Stomach (tissue), 9 donors: Measurements from ENCODE around the gene MTRFR. TPM values are rescaled to one million over a fixed set of nuclear protein-coding genes. Genes with fewer than 3 reads are reported as not detected.

Experiments
- DNase-seq, 2 donors: peaks; one replicate each; pipeline versions ENCODE4 v3.0.0 to v3.0.0-alpha.2; 2013 to 2019
- H3K27ac ChIP-seq, 5 donors: fragments of 200-600 bp in 4 of 5; sonication (generic) in 4 of 5; one replicate each; pipeline ENCODE4 v1.5.1; 2013 to 2019; ENCODE audit warnings: mild to moderate bottlenecking in 1 of 5, moderate library complexity in 1 of 5
- H3K27me3 ChIP-seq, 3 donors: fragments of 200-600 bp; sonication (generic); one replicate each; pipeline ENCODE4 v1.5.1; 2017 to 2019; ENCODE audit warnings: mixed run types in 1 of 3
- H3K36me3 ChIP-seq, 4 donors: fragments of 200-600 bp; sonication (generic); 1 replicate in 3 of 4; 2 replicates in 1 of 4; pipeline ENCODE4 v1.5.1; 2016 to 2019
- H3K4me1 ChIP-seq, 4 donors: fragments of 200-600 bp; sonication (generic); one replicate each; pipeline ENCODE4 v1.5.1; 2016 to 2019
- H3K4me3 ChIP-seq, 4 donors: fragments of 200-600 bp; sonication (generic) in 3 of 4; one replicate each; pipeline ENCODE4 v1.5.1; 2016 to 2019; ENCODE audit warnings: mild to moderate bottlenecking in 1 of 4
- H3K9me3 ChIP-seq, 4 donors: fragments of 200-600 bp; sonication (generic); one replicate each; pipeline ENCODE4 v1.5.1; 2016 to 2019
- CTCF ChIP-seq, 7 experiments: fragments of 450-650 bp in 4 of 7; fragments of 200-600 bp in 3 of 7; sonication (generic) in 3 of 7; IDR thresholded peaks; one replicate each; pipeline ENCODE4 v1.5.1; 2016 to 2019; ENCODE audit warnings: antibody characterized with exemption in 7 of 7, control low read depth in 2 of 7, mild to moderate bottlenecking in 1 of 7
- EP300 ChIP-seq: sonication (generic); formaldehyde crosslinking; IDR thresholded peaks from one replicate; pipeline ENCODE4 v1.6.1; 2017; ENCODE audit warnings: antibody characterized with exemption
- POLR2A ChIP-seq, 4 donors: fragments of 450-650 bp; IDR thresholded peaks; one replicate each; pipeline ENCODE4 v1.6.1; 2016; ENCODE audit warnings: antibody characterized with exemption in 4 of 4, control low read depth in 2 of 4, mild to moderate bottlenecking in 1 of 4, moderate library complexity in 1 of 4
- POLR2AphosphoS5 ChIP-seq, 3 donors: sonication (generic); formaldehyde crosslinking; IDR thresholded peaks; one replicate each; pipeline ENCODE4 v1.6.1; 2016; ENCODE audit warnings: antibody characterized with exemption in 3 of 3
- WGBS, 5 donors: extraction: QIAGEN DNeasy Blood & Tissue Kit in 3 of 5; methylation state at CpG; one replicate each; pipeline versions ENCODE4 v1.1.5 to v1.1.7; 2013 to 2018; 5-methylcytosine and 5-hydroxymethylcytosine counted together
- intact Hi-C: fragments of 100-400 bp; cut with DNase I; formaldehyde crosslinking; loops from one replicate; pipeline ENCODE4 v1.15.1; 2023; ENCODE audit warnings: low total_unique reads
- polyA plus RNA-seq, 3 donors: library from polyadenylated mRNA; stranded (reverse); fragments of 200-250 nt; gene quantifications; one replicate each; pipeline ENCODE4 v1.2.3, GENCODE V29; 2013
- total RNA-seq, 5 donors: library from RNA; depleted of rRNA; stranded (reverse); fragments of >200 nt; gene quantifications; one replicate each; pipeline versions ENCODE4 v1.1.0 to v1.2.3, GENCODE V29; 2014 to 2016
- donor health status: healthy with polysubstance abuse.
- donor health status: Bipolar disorder and iron deficiency.
- donor health status: healthy.

MTRFR gene
- total and polyA plus RNA-seq, 8 donors, result 3.1 to 20.0 (median 9.7) TPM; not detected in 1

GRCh38 chr12:123265851-123266678, 32.8 kb downstream of the MTRFR start:
- Histone ChIP-seq H3K9me3 (no peaks in the 10 kb centered on the region), H3K27me3 (no peaks in the 10 kb centered on the region), H3K36me3 (peaks cover 44 to 67% (median 62%) of the 10 kb centered on the region in 4 donors), H3K4me1 (peaks cover 27 to 42% (median 33%) of the 10 kb centered on the region in 4 donors), H3K4me3 (no peak overlapping the region), H3K27ac (no peak overlapping the region)
- intact Hi-C loops, result no loop called here
- DNase-seq, result no peak
- TF ChIP-seq POLR2AphosphoS5 (IDR thresholded peaks at IDR 0.05) (no peak), POLR2A (IDR thresholded peaks at IDR 0.05) (no peak), CTCF (IDR thresholded peaks at IDR 0.05) (no peak), EP300 (no peak)
- 80 to 87% (median 86%) methylated on average over 21 to 35 of the region's 35 CpGs for WGBS, 5 donors

- no peak for DNase-seq
- intact Hi-C loops, result no loop called here
- WGBS, 5 donors, result 83 to 89% (median 85%) methylated on average over 16 to 19 of the region's 19 CpGs
- Histone ChIP-seq H3K9me3 (no peaks in the 10 kb centered on the region), H3K36me3 (peaks cover 38 to 60% (median 55%) of the 10 kb centered on the region in 4 donors), H3K4me1 (peaks cover 27 to 42% (median 33%) of the 10 kb centered on the region in 4 donors), H3K4me3 (no peak overlapping the region), H3K27ac (no peak overlapping the region), H3K27me3 (no peaks in the 10 kb centered on the region)
- TF ChIP-seq CTCF (IDR thresholded peaks at IDR 0.05), result no peak
- no peak for TF ChIP-seq POLR2AphosphoS5 (IDR thresholded peaks at IDR 0.05)
- no peak for TF ChIP-seq EP300
- TF ChIP-seq POLR2A (IDR thresholded peaks at IDR 0.05), result no peak
Measured at GRCh38 chr12:123266679-123267277, 33.5 kb downstream of the MTRFR start.

DNA sequence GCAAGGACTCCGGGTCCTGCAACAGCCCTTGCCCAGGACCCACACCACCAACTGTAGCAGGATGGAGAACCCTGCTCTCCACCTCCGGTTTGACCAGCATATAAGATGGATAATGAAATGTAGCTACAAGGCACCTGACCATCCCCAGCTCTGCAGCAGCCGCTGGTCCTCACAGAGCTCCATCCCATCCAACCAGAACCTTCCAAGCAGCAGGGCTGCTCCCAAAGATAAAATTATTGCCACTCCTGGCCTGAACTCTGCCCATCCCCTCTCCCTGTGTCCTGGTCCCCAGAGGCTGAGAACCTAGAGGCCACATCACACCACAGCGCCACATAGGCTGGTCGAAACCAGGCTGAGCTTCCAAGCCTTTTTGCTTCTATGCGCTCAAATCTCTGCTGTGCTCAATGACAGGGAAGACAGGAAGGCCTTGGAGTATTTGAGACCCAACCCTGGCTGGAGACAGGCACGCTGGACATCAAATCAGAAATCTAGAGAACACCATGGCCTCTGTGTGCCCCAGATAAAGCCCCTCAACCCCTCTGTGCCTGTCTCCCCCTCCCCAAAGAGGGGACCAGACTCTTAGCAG, 34.2 kb downstream of the MTRFR start:
- Histone ChIP-seq H3K27ac (peak overlapping the region in 4 of 5 donors; percentile 79 to 90 (median 85)), H3K4me3 (no peak overlapping the region), H3K36me3 (peaks cover 31 to 54% (median 48%) of the 10 kb centered on the region in 4 donors), H3K9me3 (no peaks in the 10 kb centered on the region), H3K4me1 (peaks cover 27 to 46% (median 35%) of the 10 kb centered on the region in 4 donors), H3K27me3 (no peaks in the 10 kb centered on the region)
- no peak for TF ChIP-seq POLR2A (IDR thresholded peaks at IDR 0.05)
- TF ChIP-seq CTCF (IDR thresholded peaks at IDR 0.05), result no peak
- TF ChIP-seq POLR2AphosphoS5 (IDR thresholded peaks at IDR 0.05), result no peak
- TF ChIP-seq EP300, result no peak
- 79 to 90% (median 88%) methylated on average over 5 to 7 of the region's 7 CpGs for WGBS, 5 donors
- intact Hi-C loops, result no loop called here
- DNase-seq, result no peak
